HG02973 (cell line): ENCODE data around the gene PLIN3.
"Not testable (repeated sequence)": the region's sequence is repeated elsewhere in the genome, so short reads cannot be mapped to it uniquely, and the experiment has no call there.

Experiments used
- ATAC-seq: cut with Tn5 transposase; IDR thresholded peaks from one replicate; pipeline ENCODE4 v1.9.1; 2021; ENCODE audit warnings: moderate library complexity; ENCODE audit not compliant: unreplicated experiment

PLIN3 gene

DNA sequence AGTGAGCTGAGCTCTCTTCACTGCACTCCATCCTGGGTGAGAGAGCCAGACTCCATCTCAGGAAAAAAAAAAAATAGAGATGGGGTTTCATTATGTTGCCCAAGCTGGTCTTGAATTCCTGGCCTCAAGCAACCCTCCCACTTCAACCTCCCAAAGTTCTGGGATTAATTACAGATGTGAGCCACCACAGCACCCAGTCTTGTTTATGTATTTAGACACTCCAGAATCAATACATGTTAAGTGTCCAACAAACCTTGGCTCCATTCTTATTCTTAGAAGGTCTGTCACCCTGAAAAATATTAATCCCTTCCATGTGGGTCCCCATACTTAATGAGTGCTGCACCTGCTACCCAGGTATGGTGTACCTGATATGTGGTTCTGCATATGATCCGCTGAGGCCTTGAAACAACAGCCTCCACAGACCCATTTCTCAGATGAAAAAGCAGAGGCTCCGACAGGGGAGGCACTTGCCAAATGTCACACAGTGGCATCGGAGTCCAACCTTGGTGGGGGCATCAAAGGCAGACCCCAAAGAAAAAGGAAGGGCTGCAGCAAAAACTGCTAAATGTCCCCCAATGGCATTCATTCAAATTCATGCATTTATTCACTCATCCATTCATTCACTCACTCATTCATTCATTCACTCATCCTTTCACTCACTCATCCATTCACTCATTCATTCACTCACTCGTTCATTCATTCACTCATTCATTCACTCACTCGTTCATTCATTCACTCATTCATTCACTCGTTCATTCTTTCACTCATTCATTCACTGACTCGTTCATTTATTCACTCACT is 52.6 kb downstream of the PLIN3 start:
- no peak for ATAC-seq

- no peak for ATAC-seq
These were observed 55.9 kb downstream of the PLIN3 start for GRCh38 chr19:4811328-4812131.

- no peak for ATAC-seq
These were observed 60.3 kb downstream of the PLIN3 start for GRCh38 chr19:4807188-4807587.

- ATAC-seq: no peak
These were observed 61.1 kb downstream of the PLIN3 start for GRCh38 chr19:4806384-4806783.

- ATAC-seq: not testable (repeated sequence)
These were observed 62.3 kb downstream of the PLIN3 start for GRCh38 chr19:4805140-4805539.

GRCh38 chr19:4803736-4804695 is 63.5 kb downstream of the PLIN3 start:
- no peak for ATAC-seq

DNA sequence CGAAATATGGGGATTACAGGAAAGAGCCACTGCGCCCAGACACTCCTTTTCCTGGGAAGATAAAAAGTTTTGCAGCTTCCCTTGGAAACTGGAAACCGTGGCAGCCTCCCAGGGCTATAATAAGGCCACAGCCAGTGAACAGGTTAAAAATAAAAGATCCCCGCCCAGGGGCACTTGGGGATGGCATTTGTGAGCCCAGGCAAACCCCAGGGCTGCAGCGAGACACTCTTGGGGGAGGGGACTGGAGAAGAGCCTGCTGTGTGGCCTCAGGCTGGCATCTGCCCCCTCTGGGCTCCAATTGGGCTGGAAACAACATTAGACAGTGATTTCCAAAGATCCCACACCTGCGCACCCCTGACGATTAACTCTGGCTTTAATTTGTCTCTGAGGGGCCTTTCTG is 64.8 kb downstream of the PLIN3 start:
- no peak for ATAC-seq

DNA sequence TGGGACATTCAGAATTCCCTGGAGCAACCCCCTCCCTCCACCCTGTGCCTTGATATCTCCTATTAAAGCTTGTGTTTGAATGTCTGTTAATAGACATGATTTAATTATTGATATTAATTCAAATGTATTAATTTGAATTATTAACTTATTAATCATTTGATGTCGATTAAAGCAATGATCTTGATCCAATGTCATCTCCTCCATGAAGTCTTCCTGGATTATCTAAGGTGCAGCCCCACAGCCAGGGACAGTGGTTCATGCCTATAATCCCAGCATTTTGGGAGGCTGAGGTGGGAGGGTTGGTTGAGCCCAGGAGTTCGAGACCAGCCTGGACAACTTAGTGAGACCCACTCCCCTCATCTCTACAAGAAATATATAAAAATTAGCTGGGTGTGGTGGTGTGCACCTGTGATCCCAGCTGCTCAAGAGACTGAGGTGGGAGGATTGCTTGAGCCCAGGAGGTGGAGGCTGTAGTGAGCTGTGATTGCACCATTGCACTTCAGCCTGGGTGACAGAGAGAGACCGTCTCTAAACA is 66.3 kb downstream of the PLIN3 start:
- no peak for ATAC-seq

DNA sequence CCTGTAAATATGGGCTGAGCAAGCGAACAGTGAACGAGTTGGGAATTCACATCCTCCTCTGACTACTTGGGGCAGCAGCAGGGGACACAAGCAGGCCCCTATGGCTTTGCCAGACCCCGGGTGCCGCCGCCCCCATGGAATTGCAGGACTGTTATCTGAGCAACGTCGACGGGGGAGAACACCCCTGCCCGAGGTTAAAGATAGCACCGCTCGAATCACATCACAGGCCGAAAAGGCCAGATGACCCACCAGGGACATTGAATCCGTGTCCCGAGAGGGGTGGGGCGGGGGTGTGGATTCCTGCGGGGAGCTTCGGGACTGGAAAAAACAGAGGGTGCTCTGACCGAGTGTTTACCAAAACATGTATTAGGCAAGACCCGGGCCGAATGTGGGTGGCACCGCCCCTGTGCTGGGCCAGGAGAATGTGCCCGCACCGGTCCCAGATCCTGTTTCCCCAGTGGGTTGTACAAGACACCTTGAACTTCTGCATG is 66.8 kb downstream of the PLIN3 start:
- ATAC-seq: no peak

DNA sequence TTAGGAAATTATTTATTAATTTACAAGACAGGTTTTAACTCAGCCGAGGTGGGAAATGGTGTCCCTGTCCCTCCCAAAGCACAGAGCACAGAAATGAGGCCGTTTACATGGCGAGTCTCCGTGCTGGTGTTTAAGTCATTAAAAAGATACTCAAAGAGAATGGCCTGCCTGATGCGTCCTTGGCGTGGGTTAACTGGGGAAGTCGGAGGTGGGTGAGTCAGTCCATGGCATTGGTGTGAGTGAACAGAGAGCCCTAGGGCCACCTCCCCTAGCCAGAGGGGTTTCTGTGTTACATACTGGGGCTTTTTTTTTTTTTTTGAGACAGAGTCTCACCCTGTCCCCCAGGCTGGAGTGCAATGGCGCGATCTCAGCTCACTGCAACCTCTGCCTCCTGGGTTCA is 72.1 kb downstream of the PLIN3 start:
- no peak for ATAC-seq

DNA sequence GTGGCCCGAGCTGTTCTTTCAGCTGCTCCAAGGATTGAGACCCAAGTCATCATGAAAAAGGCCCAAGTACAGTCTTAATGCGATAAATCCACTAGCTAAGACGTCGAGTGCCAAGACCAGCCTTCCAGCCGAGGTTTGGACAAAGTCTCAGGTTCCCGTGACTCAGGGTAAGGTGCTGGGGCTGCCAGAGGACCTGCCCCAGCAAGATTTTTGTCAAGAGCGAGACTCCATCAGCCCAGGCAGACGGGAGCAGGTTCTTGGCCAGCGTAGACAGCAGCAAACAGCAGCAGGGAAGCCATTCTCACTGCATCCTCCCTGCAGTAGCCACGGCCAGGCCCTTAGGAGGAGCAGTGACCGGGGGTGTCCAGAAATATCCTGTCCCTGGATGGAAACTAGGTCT is 72.5 kb downstream of the PLIN3 start:
- ATAC-seq: no peak

DNA sequence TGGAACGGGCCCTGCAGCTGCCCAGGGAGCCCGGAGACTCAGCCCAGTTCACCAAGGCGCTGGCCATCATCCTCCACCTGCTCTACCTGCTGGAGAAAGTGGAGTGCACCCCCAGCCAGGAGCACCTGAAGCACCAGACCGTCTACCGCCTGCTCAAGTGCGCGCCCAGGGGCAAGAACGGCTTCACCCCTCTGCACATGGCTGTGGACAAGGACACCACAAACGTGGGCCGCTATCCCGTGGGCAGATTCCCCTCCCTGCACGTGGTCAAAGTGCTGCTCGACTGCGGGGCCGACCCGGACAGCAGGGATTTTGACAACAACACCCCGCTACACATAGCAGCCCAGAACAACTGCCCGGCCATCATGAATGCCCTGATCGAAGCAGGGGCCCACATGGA is 74.2 kb downstream of the PLIN3 start:
- ATAC-seq: not testable (repeated sequence)

GRCh38 chr19:4792866-4793195 is 74.6 kb downstream of the PLIN3 start:
- not testable (repeated sequence) for ATAC-seq

GRCh38 chr19:4792019-4792865 is 75.2 kb downstream of the PLIN3 start:
- ATAC-seq: not testable (repeated sequence)

GRCh38 chr19:4791183-4792018 is 76.1 kb downstream of the PLIN3 start, which contains the start of gene FEM1A:
FEM1A (plus strand) TSS chr19:4791734; CDS start chr19:4791855, 121 bp downstream.
- ATAC-seq: peak; percentile 93
